ENCODE results near the gene DBF4.
"Not testable (repeated sequence)": the region's sequence is repeated elsewhere in the genome, so short reads cannot be mapped to it uniquely, and the experiment has no call there.

Gene DBF4

GRCh38 chr7:87941138-87941537, 64.8 kb downstream of the DBF4 start:
- no peak for DNase-seq
- intact Hi-C loops (cut with DNase I): no loop called here

DNA sequence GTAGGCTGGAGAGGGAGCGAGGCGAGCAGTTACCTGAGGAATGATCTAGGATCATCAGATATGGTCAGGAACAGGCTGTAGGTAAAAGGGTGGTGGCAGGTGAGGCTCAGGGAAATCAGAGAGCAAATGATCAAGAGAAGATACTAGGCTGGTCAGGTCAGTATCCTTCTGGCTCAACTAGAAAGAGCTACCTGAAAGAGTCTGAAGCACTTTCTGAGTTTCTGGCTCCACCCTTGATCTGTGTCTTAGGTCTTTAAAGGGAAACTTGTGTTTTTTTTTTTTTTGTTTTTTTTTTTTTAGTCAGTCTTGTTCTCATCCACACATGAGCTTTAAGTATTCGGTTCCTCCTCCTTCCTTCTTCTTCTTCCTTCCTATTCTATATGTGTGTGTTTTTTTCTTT, 68.3 kb downstream of the DBF4 start:
- intact Hi-C loops (cut with DNase I): no loop called here
- no peak for DNase-seq

DNA sequence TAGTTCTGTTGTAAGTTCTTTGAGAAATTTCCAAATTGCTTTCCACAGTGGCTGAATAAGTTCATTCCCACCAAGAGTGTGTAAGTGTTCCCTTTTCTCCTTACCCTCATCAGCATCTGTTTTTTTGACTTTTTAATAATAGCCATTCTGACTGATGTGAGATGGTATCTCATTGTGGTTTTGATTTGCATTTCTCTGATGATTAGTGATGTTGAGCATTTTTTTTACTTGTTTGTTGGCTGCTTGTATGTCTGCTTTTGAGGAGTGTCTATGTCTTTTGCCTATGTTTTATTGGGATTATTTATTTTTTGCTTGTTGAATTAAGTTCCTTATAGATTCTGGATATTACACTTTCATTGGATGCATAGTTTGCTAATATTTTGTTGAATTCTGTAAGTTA, 69.6 kb downstream of the DBF4 start:
- intact Hi-C loops (cut with DNase I); DNase-seq: not testable (repeated sequence)

DNA sequence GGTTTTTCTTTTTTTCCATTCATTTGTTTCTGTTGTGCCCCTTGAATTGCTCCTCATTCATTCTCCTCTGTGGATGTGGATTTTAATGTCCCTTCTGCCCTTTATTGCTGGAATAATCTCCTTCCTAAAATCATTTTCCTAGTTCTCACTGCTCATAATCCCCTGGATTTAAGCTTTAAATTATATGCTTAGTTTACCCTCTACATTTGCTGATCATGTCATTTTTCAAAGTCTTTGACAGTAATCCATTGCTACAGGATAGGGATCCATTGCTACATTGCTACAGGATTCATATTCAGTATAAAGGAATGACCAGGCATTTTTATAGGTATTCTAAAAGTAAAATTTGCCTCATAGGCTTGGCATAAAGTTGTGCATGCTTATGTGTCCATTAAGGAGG, 72.1 kb downstream of the DBF4 start:
- intact Hi-C loops (cut with DNase I): no loop called here
- no peak for DNase-seq

Measured in posterior cingulate gyrus (tissue), 11 donors.